ENCODE results near the gene RNF207.

RNF207 gene

DNA sequence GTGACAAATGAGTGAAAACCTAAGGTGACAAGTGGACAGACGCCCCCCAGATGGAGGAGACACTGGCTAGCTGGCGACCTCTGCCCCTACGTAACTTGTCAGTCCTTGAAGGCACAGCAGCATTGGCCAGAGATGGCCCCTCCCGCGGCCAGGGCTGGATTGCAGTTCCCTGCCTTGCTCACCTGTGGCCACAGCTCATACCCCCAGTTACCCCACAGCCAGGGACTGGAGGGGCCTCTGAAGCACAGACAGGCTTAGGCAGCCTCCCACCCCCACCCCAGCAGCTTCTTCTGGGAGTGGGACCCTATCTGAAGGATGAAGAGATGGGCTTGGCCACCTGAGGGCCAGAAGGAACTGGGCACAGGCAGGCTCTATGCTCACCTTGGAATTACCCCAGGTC is 41.7 kb downstream of the RNF207 start:
- no peak for FAIRE-seq
- no peak for DNase-seq (ENCODE audit: insufficient read length, low spot score)

DNA sequence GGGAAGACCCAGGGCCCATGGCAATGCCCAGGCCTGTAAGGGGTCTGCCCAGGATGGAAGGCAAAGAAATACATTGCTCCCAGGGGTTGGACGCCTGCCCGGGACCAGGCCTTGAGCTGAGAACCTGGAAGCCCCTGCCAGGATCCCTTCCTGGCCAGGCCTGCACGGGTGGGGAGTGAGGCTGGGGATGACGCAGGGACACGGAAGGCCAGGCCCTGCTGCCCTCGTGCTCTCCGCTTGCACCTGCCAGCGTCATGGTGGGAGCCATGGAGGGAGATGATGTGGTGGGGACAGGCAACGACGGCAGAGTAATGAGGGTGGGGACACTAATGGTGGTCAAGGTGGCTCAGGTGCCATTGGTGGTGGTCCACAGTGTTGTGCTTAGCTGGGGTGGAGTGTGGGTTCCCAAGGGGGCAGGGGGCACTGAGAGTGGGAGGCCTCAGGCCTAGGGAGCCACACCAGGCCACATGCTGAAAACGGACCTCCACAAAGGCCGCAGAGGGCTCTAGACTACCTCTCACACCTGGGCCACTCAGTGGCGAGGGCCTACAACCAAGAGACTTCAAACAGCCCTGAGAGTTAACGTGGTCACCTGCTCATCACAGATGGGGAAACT is 42.4 kb downstream of the RNF207 start:
- no peak for FAIRE-seq

DNA sequence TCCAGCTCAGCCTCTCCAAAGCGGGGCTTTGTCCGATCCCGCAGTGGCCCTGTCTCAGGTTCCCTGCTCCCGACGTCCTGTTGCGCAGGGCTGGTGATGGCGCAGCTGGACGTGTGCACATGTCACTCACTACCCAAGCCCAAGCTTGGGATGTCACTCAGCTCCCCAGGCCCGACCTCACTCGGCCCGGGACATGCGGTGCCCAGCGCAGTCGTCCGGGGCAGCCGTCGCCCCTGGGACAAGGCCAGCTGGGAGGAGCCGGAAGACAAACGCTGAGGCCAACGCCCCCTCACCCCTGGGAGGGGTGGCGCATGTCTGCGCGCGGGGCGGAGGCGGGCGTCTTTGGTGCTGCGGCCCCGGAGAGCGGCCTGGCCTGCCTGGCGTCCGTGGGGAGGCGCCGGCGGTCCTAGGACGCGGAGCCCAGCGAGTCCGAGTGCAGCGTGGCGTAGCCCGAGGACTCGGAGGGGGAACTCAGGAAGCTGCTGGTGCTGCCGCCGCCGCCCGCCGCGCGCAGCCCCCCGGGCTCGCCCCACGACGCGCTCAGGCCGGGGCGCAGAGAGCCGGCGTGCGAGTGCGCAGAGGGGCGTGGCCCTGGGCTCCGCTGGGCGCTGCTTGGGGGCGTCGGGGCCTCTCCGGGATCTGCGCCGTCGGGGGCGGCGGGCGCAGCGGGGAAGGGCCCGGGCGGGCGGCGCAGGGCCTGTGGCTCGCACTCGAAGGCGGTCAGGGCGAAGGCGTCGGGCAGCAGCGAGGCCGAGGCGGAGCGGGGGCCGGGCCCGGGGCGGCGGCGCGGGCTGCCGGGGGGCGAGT is 43.2 kb downstream of the RNF207 start:
- FAIRE-seq (no peak), DNase-seq (ENCODE audit: insufficient read length, low spot score) (no peak)

More for the DNA sequence above, 42.4 kb downstream of the RNF207 start:
- no peak for DNase-seq (ENCODE audit: insufficient read length, low spot score)

DNA sequence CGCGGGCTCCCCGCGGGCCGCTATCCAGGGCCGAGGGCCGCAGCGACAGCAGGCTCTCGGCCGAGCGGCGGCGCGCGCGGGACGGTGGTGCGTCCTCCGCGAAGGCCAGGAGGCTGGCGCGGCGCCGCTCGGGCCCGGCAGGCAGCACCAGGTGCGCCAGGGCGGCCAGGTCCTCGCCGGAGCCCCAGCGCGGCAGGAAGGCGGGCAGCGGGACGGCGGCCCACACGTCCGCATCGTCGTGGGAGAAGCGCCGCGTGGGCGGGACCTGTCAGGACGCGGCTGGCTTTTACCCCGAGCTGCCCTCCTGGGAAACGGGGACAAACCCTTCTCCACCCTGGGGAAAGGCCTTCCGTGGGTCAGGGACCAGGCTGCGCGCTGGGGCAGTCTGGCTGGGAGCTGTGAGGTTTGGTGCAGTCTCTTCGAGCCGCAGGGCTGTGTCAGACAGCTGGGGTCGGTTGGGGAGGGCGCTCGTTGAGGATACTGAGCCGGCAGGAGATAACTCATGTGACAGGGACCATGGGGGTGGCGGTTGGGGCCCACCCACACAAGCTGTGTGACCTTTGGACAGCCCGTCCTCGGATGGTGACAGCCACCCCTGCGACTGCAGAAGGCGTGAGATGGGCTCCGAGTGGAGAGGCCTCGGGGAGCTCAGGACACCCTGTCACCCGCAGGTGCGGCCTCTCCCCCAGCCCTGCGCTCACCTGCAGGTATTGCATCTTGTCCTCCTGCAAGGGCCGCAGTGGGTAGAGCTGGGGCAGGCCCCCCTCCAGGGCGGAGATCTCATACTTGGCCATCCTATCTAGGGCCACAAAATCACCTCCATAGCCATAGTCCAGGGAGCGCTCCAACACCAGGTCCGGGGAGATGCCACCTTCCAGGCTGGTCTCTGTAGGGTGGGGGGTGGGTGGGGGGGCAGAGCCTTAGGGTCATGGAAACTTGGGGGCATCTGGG is 44.1 kb downstream of the RNF207 start:
- FAIRE-seq: no peak
- no peak for DNase-seq (ENCODE audit: insufficient read length, low spot score)

DNA sequence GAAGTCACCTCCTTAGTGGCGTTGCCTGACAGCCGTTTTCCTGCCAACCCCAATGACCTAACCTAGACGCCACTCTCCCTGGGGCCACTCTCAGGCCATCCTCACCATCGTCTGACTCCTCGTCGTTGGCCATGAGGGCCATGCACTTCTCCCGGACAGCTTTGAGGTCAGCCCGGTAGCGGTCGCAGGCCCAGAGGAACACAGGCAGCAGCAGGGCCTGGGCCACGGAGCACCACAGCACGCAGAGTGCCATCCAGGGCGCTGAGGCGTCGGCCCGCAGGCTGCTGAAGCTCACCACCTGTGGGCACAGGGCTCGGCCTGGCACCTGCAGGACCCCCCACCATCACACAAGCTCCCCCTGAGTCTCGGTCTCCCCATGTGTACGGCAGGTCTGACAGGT is 45.3 kb downstream of the RNF207 start:
- FAIRE-seq: no peak
- DNase-seq (ENCODE audit: insufficient read length, low spot score): no peak

DNA sequence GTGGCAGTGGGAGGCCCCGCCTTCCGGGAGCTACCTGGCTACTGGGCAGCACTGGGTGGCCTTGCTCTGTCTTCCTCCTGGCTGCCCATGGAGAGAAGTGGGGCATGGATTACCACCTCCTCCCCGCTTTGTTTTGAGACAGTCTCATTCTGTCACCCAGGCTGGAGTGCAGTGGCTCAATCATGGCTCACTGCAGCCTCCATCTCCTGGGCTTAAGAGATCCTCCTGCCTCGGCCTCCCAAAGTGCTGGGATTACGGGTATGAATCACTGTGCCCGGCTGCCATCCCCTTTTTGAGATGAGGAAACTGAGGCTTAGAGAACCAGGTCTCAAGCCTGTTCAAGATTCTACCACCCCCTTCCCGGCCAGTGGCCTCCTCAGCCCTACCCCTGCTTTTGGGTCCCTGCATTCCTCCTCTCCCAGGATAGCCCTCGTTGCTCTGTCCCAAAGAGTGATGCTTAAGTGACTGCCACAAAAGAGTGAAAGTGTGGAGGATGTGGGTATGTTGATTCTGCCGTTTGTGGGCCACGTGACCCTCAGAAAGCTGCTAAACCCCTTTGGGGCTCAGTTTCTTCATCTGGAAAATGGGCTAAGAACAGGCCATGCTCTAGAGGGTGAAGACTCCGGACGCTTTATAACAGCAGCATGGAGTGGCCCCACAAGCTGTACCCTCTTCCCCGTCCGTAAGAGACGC is 45.9 kb downstream of the RNF207 start:
- DNase-seq (ENCODE audit: insufficient read length, low spot score) (no peak), FAIRE-seq (no peak)

DNA sequence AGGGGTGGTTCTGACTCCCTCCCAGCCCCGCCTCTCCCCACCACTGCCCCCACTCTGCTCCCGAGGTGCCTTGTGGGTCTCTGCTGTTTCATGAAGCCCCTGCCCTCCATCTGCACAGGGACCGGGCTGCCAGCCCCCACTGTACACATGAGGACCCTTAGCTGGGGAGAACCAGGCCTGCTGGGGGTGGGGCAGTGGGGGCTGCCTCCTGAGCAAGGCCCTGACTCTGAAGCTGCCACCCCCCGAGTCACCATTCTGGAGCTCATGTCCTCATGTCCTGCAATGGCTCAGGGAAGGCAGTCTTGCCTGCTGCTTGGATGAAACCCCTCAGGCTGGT is 46.4 kb downstream of the RNF207 start:
- FAIRE-seq: no peak
- no peak for DNase-seq (ENCODE audit: insufficient read length, low spot score)

DNA sequence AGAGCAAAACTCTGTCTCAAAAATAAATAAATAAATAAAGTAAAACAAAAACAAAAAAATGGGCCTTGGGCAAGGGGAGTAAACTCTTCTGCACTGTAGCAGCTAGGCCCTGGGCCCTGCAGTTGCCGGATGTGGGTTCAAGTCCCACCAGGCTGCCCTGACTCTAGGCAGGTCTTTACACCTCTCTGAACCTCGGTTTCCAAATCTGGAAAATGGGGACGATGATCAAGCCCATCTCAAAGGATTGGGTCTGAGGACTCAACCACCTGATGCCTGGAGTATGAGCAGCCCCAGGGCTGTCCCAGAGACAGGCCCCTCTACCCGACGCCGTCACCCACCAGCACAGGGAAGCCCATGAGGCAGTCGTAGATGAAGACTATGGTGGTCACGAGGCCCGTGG is 47.5 kb downstream of the RNF207 start:
- no peak for FAIRE-seq
- no peak for DNase-seq (ENCODE audit: insufficient read length, low spot score)

DNA sequence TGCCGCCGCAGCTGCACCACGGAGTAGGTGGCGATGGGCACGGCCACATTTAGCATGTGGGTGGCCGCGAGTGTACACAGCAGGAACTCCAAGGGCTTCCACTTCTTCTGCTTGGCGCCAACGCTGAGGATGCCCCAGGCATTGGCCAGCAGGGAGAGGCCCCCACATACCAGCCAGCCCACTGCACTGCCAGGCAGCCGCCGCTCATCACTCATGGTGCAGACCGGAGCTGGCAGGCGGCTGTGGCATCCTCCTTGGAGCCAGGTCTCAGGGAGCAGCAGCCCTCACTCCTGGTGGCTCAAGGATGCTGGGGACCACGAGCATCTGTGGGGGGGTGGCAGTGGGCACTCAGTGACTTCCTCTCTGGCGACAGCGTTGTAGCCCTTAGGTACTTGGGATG is 48.8 kb downstream of the RNF207 start:
- no peak for DNase-seq (ENCODE audit: insufficient read length, low spot score)
- no peak for FAIRE-seq

DNA sequence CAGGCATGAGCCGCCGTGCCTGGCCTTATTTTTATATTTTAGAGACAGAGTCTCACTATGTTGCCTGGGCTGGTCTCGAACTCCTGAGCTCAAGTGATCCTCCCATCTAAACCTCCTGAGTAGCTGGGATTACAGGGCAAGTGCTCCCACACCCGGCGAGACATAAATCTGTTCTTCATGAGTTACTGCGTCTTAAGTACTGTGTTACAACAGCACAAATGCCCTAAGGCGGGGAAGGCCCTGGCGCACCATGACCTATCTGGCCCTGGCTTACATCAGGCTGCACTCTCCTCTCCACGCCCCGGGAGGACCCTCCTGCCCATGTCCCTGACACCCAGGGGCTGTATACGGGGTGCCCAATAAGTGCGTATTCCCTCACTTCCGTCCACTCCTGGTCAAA is 50.7 kb downstream of the RNF207 start:
- no peak for DNase-seq (ENCODE audit: insufficient read length, low spot score)
- FAIRE-seq: no peak

DNA sequence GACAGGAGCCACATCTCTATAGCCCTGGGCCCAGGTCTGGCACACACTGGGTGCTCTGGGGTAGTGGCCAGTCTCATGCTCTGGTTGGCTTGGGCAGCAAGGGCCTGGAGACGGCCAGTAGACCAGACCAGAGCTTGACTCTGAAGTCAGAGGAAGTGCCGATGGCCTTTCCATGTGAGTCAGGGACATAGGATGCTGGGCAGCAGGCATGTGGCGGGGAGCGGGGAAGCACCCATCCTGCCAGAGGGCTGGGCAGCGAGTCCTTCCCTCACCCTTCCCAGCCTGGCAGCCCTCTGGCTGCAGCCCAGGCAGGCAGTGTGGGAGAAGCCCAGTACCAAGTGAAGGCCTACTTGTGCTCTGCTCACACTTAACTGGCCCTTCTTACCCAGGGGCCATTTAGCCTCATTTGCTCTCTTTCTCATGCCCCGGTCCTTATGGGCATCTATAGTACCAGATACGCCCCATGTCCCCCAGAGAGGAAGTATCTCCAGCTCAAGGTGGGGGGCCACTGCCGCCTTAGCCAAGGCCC is 51.7 kb downstream of the RNF207 start:
- DNase-seq (ENCODE audit: insufficient read length, low spot score) (no peak), FAIRE-seq (no peak)

DNA sequence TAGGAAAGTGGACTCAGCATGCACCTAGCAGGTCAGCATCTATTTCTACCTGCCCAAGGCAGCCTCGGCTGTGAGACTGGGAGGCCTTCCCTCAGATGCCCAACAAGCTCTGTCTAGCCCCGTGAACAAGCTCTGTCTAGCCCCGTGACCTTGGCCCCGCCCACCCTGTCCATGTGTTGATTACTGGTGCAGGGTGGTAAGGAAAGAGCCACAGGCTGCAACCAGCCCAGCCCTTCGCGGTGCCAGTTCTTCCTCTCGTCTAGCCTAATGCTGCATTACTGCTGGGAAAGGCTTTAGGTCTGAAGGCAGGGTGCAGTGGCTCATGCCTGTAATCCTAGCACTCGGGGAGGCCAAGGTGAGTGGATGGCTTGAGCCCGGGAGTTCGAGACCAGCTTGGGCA is 52.8 kb downstream of the RNF207 start:
- FAIRE-seq (no peak), DNase-seq (ENCODE audit: insufficient read length, low spot score) (no peak)

DNA sequence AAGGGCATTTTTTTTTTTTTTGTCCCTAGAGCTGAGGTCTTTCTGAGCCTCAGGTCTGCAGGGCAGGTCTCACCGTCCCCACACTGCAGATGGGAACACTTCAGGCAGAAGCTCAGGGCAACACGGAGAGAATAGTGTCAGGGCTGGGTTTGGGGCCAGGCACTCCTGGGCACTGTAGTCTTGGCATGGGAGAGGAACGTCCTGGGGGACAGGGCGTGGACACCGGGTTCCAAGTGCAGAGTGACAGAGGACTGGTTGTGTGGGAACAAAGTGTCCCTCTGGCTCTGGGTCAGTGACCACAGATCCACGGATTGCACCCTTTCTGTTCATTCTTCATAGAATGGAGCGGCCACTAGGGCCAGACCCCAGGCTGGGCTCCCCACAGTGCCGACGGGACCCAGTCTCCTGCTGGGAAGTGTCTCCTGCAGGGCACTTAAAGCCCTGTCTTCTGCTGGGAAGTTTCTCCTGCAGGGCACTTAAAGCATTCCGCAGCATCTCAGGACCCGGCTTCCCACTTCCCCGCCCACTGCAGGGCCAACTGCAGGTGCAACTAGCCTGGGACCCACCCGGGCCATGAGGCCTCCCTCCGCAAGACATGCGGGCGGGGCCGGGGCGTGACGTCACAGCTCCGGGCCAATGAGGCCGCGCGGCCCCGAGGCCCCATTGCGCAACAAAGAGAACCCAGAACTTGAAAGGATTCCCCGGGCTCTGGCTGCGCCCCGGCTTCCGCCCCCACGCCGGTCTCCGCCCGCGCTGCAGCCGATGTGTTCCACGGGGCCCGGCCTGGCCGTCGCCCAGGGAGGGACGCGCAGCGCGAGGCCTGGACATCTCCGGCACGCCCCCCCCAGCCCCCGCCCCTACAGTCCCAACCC is 53.8 kb downstream of the RNF207 start:
- DNase-seq (ENCODE audit: insufficient read length, low spot score) (peak; percentile 81), FAIRE-seq (peak; percentile 48)

DNA sequence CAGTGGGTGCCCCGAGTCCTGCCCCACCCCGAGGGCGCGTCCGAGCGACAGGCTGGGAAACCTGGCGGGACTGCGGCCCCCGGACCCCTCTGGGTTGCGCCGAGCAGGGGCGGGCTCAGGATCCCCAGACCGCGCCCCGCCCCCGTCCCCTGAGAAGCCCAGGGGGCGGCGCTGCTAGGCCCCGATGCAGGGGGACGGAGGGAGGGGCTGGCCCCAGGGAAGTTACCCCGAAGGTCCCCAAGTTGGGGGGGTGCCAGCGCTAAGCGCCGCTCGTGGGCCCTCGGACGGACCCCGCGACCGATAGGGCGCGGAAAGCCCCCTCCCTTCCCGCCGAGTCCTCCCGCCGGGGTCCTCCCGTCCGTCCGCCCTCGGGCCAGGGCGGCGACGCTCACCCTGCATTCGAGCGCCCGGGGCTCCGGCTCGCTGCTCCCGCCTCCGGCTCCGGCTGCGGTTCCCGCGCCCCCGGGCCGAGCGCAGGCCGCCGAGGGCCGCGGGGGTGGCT is 54.6 kb downstream of the RNF207 start:
- DNase-seq (ENCODE audit: insufficient read length, low spot score) (peak; percentile 56), FAIRE-seq (no peak)

DNA sequence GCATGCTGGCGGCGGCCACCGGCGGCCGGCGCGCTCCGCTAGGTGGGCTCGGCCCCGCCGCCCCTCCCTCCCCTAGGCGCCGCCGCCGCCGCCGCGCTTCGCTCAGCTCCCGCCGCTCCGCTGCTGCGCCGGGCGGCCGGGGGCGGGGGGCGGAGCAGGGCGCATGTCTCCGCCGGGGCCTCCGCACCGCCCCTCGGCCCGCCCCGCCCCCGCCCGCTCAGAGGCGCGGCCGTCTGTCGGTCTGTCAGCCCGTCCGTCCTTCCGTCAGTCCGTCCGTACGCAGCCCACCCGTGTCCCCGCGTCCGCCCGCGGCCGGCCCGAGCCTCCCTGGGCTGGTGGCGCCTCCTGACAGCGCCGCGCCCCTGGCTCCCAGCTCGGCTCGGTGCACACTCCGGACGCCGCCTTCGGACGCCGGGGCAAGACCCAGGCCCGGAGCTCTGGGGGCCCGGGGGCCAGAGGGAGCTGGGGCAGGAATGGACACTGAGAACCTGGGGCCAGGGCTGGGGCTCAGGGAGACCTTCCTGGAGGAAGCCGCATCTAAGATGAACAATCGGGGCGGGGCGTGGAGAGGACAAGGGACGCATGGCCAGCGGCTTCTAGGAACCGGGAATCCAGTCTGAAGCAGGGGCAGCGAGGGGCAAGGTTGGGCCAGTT is 55.2 kb downstream of the RNF207 start, which contains the start of gene GPR153:
Gene GPR153, minus strand, starts transcription at position 138 of the 654 bp plus-strand sequence. CDS start 6,193 bp downstream, outside the sequence.
- FAIRE-seq (peak; percentile 33), DNase-seq (ENCODE audit: insufficient read length, low spot score) (peak; percentile 50)

DNA sequence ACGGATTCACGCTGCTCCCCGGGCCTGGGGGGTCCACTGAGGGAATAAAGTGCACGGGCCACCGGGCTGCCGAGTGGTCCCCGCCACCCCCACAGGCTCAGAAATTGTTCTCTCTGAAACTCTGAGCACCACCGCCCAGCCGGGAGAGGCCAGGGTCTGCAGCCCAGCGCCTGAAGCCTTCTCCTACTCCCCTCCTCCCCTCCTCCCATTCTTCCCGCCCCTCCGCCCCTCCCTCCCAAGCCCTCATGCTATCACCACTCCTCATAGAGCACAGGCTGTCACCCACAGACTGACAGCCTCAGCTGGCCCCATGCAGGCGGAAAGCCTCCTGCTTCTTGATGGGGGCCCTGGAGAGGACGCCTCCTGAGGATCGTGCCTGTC is 55.7 kb downstream of the RNF207 start:
- DNase-seq (ENCODE audit: insufficient read length, low spot score) (no peak), FAIRE-seq (no peak)

DNA sequence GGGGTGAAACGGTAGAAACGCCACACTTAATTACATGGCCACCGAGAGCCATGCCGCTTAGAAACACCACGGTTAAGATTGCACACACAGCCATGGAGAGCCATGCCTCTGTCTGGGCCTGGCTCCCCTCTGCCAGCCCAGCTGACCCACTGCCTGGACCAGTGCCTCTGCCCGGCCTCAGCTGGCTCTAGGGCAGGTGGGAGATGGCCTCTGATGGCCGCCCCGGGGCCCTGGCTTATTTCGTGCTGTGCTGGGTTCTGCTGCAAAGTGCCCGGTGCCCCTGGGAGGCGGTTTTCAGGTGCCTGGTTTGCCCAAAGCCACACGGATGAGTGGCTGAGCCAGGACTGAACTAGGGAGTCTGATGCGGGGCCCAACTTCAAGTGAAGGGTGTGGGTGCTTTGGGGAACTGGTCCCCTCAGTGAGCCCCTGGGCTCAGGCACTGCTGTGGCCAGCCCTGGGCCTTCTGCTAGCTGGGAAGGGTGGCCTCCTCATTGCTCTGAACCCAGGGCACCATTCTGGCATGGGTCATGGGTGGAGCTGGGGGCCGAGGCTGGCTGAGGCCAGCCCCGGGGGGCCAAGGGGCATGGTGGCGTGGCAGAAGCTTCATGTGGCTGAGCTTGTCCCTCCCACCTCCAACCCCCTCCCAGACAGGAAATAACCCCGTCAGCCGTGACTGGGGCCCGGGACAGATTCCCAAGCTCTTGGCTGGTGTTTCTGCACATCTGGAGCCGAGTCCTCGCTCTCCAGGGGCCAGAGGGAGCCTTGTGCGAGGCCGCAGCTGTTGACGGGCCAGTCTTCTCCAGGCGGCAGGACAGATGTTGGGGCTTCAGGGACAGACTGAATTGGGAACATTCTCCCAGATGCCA is 56.9 kb downstream of the RNF207 start:
- DNase-seq (ENCODE audit: insufficient read length, low spot score) (no peak), FAIRE-seq (no peak)

DNA sequence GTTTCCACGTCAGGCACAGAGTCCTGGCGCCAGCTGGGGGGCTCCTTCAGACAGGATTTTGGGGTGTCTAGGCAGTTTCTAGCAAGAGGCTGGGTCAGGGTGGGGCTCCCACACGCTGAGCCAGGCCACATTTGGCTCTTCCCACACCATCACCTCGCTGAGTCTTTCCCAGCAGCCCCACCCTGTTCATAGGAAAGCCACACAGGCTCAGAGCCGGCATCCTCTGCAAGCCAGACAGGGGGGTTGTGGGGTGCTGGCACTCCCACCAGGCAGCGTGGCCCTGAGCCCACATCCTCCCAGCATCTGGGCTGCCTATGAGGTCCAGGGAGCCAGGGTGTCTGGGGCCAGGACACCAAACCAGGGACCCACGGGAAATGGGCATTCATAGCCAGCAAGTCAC is 57.8 kb downstream of the RNF207 start:
- DNase-seq (ENCODE audit: insufficient read length, low spot score): no peak
- no peak for FAIRE-seq

Measured in HTR-8/SVneo (cell line).